GM23338 (cell line): ENCODE data around the gene INTS6L.

Experiments
- CREB1 ChIP-seq: fragments of 250-450 bp; sonication (Bioruptor Pico); IDR thresholded peaks from 2 replicates; pipeline ENCODE4 v1.5.0; 2020; ENCODE audit warnings: low read depth, mild to moderate bottlenecking, moderate library complexity
- EZH2 ChIP-seq: fragments of 200-600 bp; sonication (generic); IDR thresholded peaks from one replicate; pipeline ENCODE4 v1.8.0; 2017; ENCODE audit warnings: antibody characterized with exemption, mild to moderate bottlenecking, low read depth; ENCODE audit not compliant: unreplicated experiment
- EZH2phosphoT487 ChIP-seq: fragments of 200-600 bp; sonication (generic); IDR thresholded peaks from one replicate; pipeline ENCODE4 v1.8.1; 2018; ENCODE audit warnings: antibody characterized with exemption; ENCODE audit not compliant: unreplicated experiment
- JUNB ChIP-seq: IDR thresholded peaks from one replicate; pipeline ENCODE4 v1.6.1; 2016; ENCODE audit warnings: antibody characterized with exemption; ENCODE audit not compliant: unreplicated experiment
- POLR2AphosphoS5 ChIP-seq: IDR thresholded peaks from 2 replicates; pipeline ENCODE4 v1.6.1; 2016; ENCODE audit warnings: antibody characterized with exemption, low read depth
- ZNF331 ChIP-seq: fragments of 250-450 bp; sonication (Bioruptor Pico); IDR thresholded peaks from 2 replicates; pipeline ENCODE4 v1.5.0; 2020; ENCODE audit warnings: low read depth, mild to moderate bottlenecking, moderate library complexity
- TF ChIP-seq, protein P1 (sequence below), 2 experiments: fragments of 200-600 bp in 1 of 2; sonication (generic) in 1 of 2; conservative IDR thresholded peaks; 2 replicates each; pipeline versions ENCODE4 v1.5.1 to v1.6.1; 2016 to 2017; ENCODE audit warnings: antibody characterized with exemption in 2 of 2, low read depth in 2 of 2, mild to moderate bottlenecking in 2 of 2, moderate library complexity in 1 of 2
- TF ChIP-seq, protein P2 (sequence below): IDR thresholded peaks from one replicate; pipeline ENCODE4 v1.6.1; 2018; ENCODE audit warnings: antibody characterized with exemption; ENCODE audit not compliant: unreplicated experiment

DNA sequence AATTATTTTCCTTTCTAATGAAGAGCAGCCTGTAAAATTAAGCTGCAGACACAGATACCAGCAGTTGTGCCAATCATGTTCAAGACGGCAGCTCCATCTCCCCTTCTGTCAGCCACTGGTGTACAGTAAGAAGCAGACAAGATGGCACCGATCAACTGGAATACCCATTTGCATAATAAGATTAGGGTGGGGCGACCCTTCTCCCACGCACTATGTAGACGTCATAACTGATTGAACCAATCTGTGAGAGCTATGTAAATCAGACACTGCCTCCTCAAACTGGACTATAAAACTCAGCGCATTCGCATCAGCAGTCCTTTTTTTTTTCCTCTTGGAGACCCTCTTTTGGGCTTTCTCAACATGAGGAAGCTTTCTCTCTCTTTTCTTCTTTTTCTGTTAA lies 40.4 kb upstream of the INTS6L start:
- TF ChIP-seq POLR2AphosphoS5 = no peak
- TF ChIP-seq, protein P1, sequence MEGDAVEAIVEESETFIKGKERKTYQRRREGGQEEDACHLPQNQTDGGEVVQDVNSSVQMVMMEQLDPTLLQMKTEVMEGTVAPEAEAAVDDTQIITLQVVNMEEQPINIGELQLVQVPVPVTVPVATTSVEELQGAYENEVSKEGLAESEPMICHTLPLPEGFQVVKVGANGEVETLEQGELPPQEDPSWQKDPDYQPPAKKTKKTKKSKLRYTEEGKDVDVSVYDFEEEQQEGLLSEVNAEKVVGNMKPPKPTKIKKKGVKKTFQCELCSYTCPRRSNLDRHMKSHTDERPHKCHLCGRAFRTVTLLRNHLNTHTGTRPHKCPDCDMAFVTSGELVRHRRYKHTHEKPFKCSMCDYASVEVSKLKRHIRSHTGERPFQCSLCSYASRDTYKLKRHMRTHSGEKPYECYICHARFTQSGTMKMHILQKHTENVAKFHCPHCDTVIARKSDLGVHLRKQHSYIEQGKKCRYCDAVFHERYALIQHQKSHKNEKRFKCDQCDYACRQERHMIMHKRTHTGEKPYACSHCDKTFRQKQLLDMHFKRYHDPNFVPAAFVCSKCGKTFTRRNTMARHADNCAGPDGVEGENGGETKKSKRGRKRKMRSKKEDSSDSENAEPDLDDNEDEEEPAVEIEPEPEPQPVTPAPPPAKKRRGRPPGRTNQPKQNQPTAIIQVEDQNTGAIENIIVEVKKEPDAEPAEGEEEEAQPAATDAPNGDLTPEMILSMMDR (conservative IDR thresholded peaks at IDR 0.05; ENCODE audit: low read depth in 2 of 2) = no peak
- TF ChIP-seq EZH2phosphoT487 = no peak
- no peak for TF ChIP-seq CREB1 (CRISPR knock-in tag)
- TF ChIP-seq, protein P2, sequence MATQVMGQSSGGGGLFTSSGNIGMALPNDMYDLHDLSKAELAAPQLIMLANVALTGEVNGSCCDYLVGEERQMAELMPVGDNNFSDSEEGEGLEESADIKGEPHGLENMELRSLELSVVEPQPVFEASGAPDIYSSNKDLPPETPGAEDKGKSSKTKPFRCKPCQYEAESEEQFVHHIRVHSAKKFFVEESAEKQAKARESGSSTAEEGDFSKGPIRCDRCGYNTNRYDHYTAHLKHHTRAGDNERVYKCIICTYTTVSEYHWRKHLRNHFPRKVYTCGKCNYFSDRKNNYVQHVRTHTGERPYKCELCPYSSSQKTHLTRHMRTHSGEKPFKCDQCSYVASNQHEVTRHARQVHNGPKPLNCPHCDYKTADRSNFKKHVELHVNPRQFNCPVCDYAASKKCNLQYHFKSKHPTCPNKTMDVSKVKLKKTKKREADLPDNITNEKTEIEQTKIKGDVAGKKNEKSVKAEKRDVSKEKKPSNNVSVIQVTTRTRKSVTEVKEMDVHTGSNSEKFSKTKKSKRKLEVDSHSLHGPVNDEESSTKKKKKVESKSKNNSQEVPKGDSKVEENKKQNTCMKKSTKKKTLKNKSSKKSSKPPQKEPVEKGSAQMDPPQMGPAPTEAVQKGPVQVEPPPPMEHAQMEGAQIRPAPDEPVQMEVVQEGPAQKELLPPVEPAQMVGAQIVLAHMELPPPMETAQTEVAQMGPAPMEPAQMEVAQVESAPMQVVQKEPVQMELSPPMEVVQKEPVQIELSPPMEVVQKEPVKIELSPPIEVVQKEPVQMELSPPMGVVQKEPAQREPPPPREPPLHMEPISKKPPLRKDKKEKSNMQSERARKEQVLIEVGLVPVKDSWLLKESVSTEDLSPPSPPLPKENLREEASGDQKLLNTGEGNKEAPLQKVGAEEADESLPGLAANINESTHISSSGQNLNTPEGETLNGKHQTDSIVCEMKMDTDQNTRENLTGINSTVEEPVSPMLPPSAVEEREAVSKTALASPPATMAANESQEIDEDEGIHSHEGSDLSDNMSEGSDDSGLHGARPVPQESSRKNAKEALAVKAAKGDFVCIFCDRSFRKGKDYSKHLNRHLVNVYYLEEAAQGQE = no peak
- TF ChIP-seq JUNB = no peak
- no peak for TF ChIP-seq EZH2
- no peak for TF ChIP-seq ZNF331
